Natural killer cell (primary cell): ENCODE results near the gene GPATCH2L. TPM values are rescaled to one million over a fixed set of nuclear protein-coding genes. Genes with fewer than 3 reads are reported as not detected.

Experiments used
- ATAC-seq, 3 donors: fragments of 150-1000 bp in 2 of 3; fragments of 200-7000 bp in 1 of 3; cut with Tn5 transposase; 1 replicate in 1 of 3; 2 replicates in 2 of 3; pipeline ENCODE4 v1.10.0; 2021; ENCODE audit warnings: mild to moderate bottlenecking in 2 of 3, moderate library complexity in 2 of 3
- DNase-seq, 2 donors: peaks; one replicate each; pipeline versions ENCODE4 v3.0.0 to v3.0.0-alpha.2; 2013 to 2021; ENCODE audit warnings: mixed read lengths in 1 of 2
- H3K27ac ChIP-seq: one replicate; pipeline ENCODE4 v1.5.1; 2013; ENCODE audit warnings: mild to moderate bottlenecking, low read length
- H3K27me3 ChIP-seq: one replicate; pipeline ENCODE4 v1.6.1; 2013; ENCODE audit warnings: low read length; ENCODE audit not compliant: control insufficient read depth, insufficient read depth
- H3K36me3 ChIP-seq: one replicate; pipeline ENCODE4 v1.6.1; 2013; ENCODE audit warnings: low read length; ENCODE audit not compliant: control insufficient read depth, insufficient read depth
- H3K4me1 ChIP-seq: one replicate; pipeline ENCODE4 v1.6.1; 2013; ENCODE audit warnings: low read length; ENCODE audit not compliant: control insufficient read depth, insufficient read depth
- H3K4me3 ChIP-seq: one replicate; pipeline ENCODE4 v1.5.1; 2013; ENCODE audit warnings: low read length
- H3K9me3 ChIP-seq: one replicate; pipeline ENCODE4 v1.6.1; 2013; ENCODE audit warnings: low read length; ENCODE audit not compliant: control insufficient read depth, insufficient read depth
- H3K27ac Mint-ChIP-seq, 2 donors: one replicate each; pipeline ENCODE4 v1.8.0; 2022; ENCODE audit warnings: mild to moderate bottlenecking in 2 of 2, mixed read lengths in 2 of 2, moderate library complexity in 1 of 2
- H3K27me3 Mint-ChIP-seq, 2 donors: one replicate each; pipeline ENCODE4 v1.8.0; 2022; ENCODE audit warnings: low read depth in 2 of 2, mixed read lengths in 2 of 2
- H3K36me3 Mint-ChIP-seq: one replicate; pipeline ENCODE4 v1.8.0; 2022; ENCODE audit warnings: mixed read lengths
- H3K4me1 Mint-ChIP-seq, 2 donors: one replicate each; pipeline ENCODE4 v1.8.0; 2022; ENCODE audit warnings: mixed read lengths in 2 of 2
- H3K4me3 Mint-ChIP-seq: one replicate; pipeline ENCODE4 v1.8.0; 2022; ENCODE audit warnings: mild to moderate bottlenecking, moderate library complexity, mixed read lengths
- H3K9me3 Mint-ChIP-seq, 2 donors: one replicate each; pipeline ENCODE4 v1.8.0; 2022; ENCODE audit warnings: mixed read lengths in 2 of 2
- CTCF ChIP-seq: fragments of 200-600 bp; IDR thresholded peaks from one replicate; pipeline ENCODE4 v1.8.0; 2022; ENCODE audit warnings: antibody characterized with exemption
- WGBS: methylation state at CpG from one replicate; pipeline ENCODE4 v1.1.7; 2013; ENCODE audit warnings: missing lambda C conversion rate; ENCODE audit not compliant: insufficient coverage; 5-methylcytosine and 5-hydroxymethylcytosine counted together
- intact Hi-C: fragments of 100-400 bp; cut with micrococcal nuclease; formaldehyde crosslinking; loops from one replicate; pipeline ENCODE4 v1.14.2; 2022
- total RNA-seq, 4 donors: library from RNA; stranded (reverse); fragments of 120-200 nt in 1 of 4; gene quantifications; one replicate each; pipeline versions ENCODE4 v1.2.3 to v1.2.4, GENCODE V29; 2013 to 2022

GPATCH2L gene
- total RNA-seq, 3 donors from 2014 or later (not counting 1 experiment from before 2014, with no cell fraction given): 69.1 to 111 (median 90.4) TPM

DNA sequence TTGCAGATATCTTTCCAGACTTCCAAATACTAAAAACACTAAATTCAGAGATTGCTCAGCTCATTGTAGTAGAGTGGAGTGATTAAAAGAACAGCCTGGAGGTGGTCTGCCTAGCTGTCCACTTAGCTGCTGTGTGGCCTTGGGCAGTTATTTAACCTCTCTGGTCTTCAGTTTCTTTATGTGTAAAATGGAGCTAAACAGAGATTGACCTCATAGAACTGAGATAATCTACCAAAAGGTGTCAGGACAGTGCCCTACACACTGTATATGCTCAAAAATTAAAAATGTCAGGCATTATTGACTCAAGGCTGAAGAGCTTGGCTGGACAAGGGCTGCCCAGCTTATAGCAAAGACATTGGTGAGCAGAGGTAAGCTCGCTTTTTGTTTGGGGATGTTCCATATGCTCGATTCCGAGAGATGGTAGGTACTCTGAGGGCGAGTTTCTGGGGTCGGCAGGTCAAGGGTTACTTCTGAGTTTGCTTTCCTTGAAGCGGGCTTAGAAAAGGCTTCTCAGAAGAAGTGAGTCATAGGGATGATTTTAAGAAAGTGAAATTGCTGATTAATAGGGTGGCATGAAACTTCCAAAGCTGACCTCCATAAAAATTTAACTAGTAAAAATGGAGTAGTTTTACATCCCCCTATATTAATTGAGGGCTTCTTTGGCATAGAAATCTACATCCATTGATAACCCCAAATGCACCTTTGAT is 107.5 kb downstream of the GPATCH2L start:
- ATAC-seq (no peak), DNase-seq (no peak)
- TF ChIP-seq CTCF: no peak
- Histone ChIP-seq H3K36me3 (no peaks in the 10 kb centered on the region), H3K27me3 (no peaks in the 10 kb centered on the region), H3K4me3 (no peak overlapping the region), H3K27ac (no peak overlapping the region), H3K4me1 (no peaks in the 10 kb centered on the region), H3K9me3 (no peaks in the 10 kb centered on the region)
- Mint-ChIP-seq H3K4me1 (peaks cover 0 to 5% of the 10 kb centered on the region in 2 donors), H3K9me3 (no peaks in the 10 kb centered on the region), H3K36me3 (no peaks in the 10 kb centered on the region), H3K27me3 (peaks cover 0 to 16% of the 10 kb centered on the region in 2 donors), H3K27ac (no peak overlapping the region), H3K4me3 (no peak overlapping the region)
- intact Hi-C loops: no loop called here
- WGBS: 90% methylated on average over 6 of the region's 6 CpGs

DNA sequence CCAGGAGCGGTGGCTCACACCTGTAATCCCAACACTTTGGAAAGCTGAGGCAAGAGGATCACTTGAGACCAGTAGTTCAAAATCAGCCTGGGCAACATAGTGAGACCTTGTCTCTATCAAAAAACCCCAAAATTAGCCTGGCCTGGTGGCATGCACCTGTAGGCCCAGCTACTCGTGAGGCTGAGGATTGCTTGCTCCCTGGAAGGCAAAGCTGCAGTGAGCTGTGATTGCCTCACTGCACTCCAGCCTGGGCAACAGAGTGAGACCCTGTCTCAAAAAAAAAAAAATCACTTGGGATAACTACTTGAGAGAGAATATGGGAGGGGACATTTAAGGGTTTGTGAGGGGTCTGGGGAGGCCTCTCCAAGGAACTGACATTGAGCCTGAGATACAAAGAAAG is 109.0 kb downstream of the GPATCH2L start:
- no peak overlapping the region for H3K4me3 ChIP-seq
- H3K4me3 Mint-ChIP-seq: no peak overlapping the region
- no peak for TF ChIP-seq CTCF
- H3K9me3 Mint-ChIP-seq: no peaks in the 10 kb centered on the region
- no peaks in the 10 kb centered on the region for H3K9me3 ChIP-seq
- intact Hi-C loops: no loop called here
- H3K27ac Mint-ChIP-seq: no peak overlapping the region
- H3K4me1 Mint-ChIP-seq: peaks cover 0 to 5% of the 10 kb centered on the region in 2 donors
- WGBS: 47% methylated on average over 2 of the region's 2 CpGs
- no peaks in the 10 kb centered on the region for H3K27me3 ChIP-seq
- H3K36me3 ChIP-seq: no peaks in the 10 kb centered on the region
- no peaks in the 10 kb centered on the region for H3K4me1 ChIP-seq
- no peaks in the 10 kb centered on the region for H3K36me3 Mint-ChIP-seq
- DNase-seq: no peak
- H3K27ac ChIP-seq: no peak overlapping the region
- no peak for ATAC-seq
- peaks cover 2 to 16% of the 10 kb centered on the region in 2 donors for H3K27me3 Mint-ChIP-seq

DNA sequence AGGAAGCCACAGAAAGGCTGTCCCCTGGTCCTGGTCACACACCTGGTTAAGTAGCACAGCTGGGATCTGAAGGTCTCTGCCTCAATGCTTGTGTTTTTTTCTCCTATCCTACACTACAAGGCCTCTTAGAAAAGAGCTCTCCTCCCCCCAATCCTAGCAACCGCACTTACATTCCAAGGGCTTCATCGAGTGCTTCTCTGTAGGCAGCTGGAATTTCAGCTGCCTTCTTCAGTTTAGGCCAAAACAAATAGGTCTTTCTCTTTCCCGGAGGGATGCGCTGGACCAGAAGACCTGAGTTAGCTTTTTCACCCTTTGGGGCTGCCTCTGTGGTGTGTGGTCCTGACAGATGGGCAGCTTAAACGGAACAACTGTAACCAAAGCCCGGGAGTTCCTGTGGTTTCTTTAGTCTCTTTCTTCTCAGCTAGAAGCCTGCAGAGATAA is 109.7 kb downstream of the GPATCH2L start:
- no peak overlapping the region for H3K27ac Mint-ChIP-seq
- peaks cover 0 to 5% of the 10 kb centered on the region in 2 donors for H3K4me1 Mint-ChIP-seq
- TF ChIP-seq CTCF: no peak
- ATAC-seq (no peak), DNase-seq (no peak)
- no peaks in the 10 kb centered on the region for H3K9me3 Mint-ChIP-seq
- Histone ChIP-seq H3K9me3 (no peaks in the 10 kb centered on the region), H3K36me3 (no peaks in the 10 kb centered on the region), H3K4me3 (no peak overlapping the region), H3K27ac (no peak overlapping the region), H3K4me1 (no peaks in the 10 kb centered on the region), H3K27me3 (no peaks in the 10 kb centered on the region)
- H3K27me3 Mint-ChIP-seq: peaks cover 5 to 16% of the 10 kb centered on the region in 2 donors
- WGBS: 40% methylated on average over 6 of the region's 6 CpGs
- H3K4me3 Mint-ChIP-seq: no peak overlapping the region
- H3K36me3 Mint-ChIP-seq: no peaks in the 10 kb centered on the region
- intact Hi-C loops: no loop called here

DNA sequence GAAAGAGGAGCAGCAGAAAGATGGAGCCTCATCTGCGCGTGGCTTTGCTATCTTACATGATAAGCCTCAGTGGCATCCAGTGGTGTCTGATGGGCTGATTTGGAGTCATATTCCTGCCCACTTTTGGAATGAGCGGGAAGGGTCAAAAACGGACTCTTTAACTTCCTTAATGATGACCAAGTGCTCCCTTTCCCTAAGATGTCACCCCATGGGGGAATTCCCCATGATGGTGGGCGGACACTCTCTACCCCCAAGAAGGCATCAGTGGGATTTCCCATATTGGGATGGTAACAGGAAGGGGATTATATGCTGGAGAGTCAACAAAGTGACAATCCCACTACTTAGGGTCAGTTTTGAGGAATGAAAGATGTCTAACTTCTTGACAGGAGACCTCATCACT is 110.9 kb downstream of the GPATCH2L start:
- intact Hi-C loops: no loop called here
- Mint-ChIP-seq H3K9me3 (no peaks in the 10 kb centered on the region), H3K4me3 (no peak overlapping the region), H3K27ac (no peak overlapping the region), H3K27me3 (peaks cover 6 to 10% of the 10 kb centered on the region in 2 donors), H3K36me3 (no peaks in the 10 kb centered on the region), H3K4me1 (peaks cover 0 to 5% of the 10 kb centered on the region in 2 donors)
- H3K27ac ChIP-seq: no peak overlapping the region
- TF ChIP-seq CTCF: no peak
- DNase-seq (no peak), ATAC-seq (no peak)
- no peak overlapping the region for H3K4me3 ChIP-seq
- H3K36me3 ChIP-seq: no peaks in the 10 kb centered on the region
- WGBS: 87% methylated on average over 5 of the region's 5 CpGs
- H3K27me3 ChIP-seq: peaks cover 4% of the 10 kb centered on the region
- H3K9me3 ChIP-seq: no peaks in the 10 kb centered on the region
- H3K4me1 ChIP-seq: peaks cover 5% of the 10 kb centered on the region
